GM20431 (cell line): ENCODE results near the gene RPS5.

ENCODE experiments used
- in situ Hi-C: fragments of 300-500 bp; cut with MseI, MboI; formaldehyde crosslinking; loops from one replicate; pipeline ENCODE4 v1.15.0; 2020; ENCODE audit warnings: low sequenced_read_pairs; ENCODE audit not compliant: unreplicated experiment

Gene RPS5

DNA sequence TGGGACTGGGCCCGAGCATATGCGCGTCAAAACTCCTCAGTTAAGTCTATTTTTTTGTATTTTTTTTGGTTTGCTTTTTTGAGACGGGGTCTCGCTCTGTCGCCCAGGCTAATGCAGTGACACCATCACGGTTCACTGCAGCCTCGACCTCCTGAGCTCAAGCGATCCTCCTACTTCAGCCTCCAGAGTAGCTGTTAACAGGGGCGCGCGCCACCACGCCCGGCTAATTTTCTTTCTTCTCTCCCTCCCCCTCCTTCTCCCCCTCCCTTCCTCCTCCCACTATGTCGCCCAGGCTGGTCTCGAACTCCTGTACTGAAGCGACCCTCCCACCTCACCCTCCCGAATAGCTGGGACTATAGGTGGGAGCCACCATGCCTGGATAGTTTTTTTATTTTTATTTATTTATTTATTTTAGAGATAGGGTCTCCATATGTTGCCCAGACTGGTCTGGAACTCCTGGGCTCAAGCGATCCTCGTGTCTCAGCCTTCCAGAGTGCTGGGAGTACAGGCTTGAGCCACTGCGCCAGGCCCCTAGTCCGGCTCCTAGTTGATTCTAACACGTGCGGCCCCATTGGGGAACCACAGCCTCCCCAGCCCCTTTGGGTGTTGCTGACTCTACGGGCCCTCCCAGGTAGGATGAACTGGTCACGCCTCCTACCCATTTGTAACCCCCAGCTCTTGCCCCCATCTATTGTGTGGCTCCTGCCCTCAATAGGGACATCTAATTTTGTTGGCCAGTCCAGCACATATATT, 5.4 kb upstream of the RPS5 start:
- in situ Hi-C loops = no loop called here

DNA sequence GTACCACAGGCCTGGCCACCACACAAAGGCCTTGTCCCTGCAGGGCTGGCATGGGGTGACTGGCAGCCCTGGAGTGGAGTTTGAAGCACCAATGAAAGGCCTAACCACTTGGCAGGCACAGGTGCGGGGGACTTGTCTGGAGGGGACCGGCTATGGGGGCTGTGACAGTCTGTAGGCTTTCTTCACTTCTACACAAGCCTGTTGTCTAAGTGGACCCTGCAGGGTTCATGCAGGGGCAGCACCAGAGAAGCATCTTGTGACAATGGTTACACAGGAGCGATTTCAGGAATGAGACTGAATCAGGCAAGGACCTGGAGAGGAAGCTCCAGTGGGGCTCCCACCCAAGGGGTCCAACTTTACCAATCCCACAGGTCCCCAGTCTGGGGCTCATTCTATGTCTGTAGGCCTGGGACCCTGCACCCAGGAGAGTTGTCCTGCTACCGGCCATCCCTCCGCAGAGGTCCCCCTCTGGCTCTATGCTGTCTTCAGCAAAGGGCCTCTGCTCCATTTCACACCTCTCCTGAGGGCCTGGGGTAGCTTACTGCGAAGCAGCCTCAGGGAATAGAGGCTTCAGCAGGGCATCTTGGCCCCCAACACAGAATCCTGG, 4.0 kb upstream of the RPS5 start:
- in situ Hi-C loops = no loop called here

GRCh38 chr19:58385313-58385890, 1.7 kb upstream of the RPS5 start:
- in situ Hi-C loops = no loop called here

- in situ Hi-C loops = no loop called here
Measured at GRCh38 chr19:58385891-58386575, 1.0 kb upstream of the RPS5 start.

- in situ Hi-C loops = no loop called here
Measured at GRCh38 chr19:58387338-58388174, 487 bp downstream of the RPS5 start.

DNA sequence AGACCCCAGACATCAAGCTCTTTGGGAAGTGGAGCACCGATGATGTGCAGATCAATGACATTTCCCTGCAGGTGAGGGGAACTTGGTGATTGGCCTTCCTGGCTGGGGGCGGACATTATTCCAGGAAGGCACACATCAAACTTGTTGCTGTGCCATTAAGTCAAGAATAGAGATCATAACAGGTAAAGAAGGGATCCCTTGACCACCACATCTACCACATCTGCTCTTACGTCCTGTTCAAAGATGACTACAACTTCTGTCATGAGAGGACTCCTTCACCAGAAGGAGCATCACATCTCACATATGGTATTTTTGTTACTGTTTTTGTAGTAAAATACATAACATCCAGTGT, 1.1 kb downstream of the RPS5 start:
- in situ Hi-C loops = no loop called here

GRCh38 chr19:58392945-58393724, 6.1 kb downstream of the RPS5 start:
- in situ Hi-C loops = no loop called here

- in situ Hi-C loops = no loop called here
Measured at GRCh38 chr19:58393725-58394033, 6.6 kb downstream of the RPS5 start.

GRCh38 chr19:58394821-58395219, 7.8 kb downstream of the RPS5 start:
- in situ Hi-C loops = no loop called here

DNA sequence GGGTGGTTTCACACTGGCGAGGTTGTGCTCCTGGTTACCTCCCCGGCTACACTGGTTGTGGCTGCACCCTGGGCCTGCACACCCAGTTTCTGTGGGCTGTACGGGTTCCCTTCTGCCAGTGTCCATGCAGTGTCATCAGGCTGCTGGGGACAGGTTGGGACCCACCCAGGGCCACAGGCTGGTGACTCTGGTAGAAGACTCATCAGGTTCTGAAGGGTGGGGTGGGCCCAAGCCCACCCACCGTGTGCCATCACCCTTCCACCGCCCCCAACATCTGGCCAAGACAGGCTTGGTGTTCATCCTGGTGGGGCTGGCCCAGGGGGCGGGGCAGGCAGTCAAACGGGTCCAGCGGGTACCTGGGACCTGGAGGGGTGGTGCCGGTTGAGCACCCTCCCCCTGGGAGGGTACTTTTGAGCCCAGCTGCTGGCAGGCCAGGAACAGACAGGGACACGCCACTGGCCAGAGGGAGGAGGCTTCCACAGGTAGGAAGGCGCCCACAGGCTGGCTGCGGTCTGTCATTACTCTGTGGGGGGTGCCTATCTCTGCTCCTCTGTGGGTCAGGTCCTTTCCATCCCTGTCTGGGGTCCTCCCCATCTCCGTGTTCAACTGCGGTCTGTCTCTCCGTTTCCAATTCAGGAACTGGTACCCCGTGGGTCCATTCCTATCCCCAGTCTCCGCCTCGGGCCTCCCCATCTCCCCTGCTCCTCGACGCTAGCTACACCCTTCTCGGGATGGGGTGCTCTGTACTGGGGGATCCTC, 8.3 kb downstream of the RPS5 start, which contains the start of gene RNF225:
RNF225 (plus strand) TSS at position 437 of the 759 bp plus-strand sequence. CDS start 434 bp downstream, outside the sequence.
- in situ Hi-C loops = no loop called here

DNA sequence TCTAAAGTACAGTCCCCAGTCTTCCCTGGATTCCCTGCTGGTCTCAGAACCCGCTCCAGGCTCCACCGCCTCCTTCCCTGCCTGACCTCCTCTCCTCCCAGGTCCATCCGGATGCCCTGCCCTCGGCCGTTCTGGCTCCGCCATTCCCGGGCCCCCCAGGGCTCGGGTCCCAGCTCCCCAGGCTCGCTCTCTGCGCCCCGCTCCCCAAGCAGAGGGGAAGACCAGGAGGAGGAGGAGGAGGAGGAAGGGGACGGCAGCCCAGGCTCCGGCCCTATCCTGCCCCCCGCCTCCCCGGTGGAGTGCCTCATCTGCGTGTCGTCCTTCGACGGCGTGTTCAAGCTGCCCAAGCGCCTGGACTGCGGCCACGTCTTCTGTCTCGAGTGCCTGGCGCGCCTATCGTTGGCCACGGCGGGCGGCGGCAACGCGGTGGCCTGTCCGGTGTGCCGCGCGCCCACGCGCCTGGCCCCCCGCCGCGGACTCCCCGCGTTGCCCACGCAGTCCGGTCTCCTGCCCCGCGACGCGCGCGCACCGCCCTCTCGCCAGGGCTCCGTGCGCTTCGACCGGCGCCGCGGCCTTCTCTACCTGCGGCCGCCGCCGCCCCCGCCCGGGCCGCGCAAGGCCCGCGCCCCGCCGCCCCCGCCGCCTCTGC, 9.0 kb downstream of the RPS5 start:
- in situ Hi-C loops = no loop called here

- in situ Hi-C loops = no loop called here
Measured at GRCh38 chr19:58396691-58397532, 9.8 kb downstream of the RPS5 start.

DNA sequence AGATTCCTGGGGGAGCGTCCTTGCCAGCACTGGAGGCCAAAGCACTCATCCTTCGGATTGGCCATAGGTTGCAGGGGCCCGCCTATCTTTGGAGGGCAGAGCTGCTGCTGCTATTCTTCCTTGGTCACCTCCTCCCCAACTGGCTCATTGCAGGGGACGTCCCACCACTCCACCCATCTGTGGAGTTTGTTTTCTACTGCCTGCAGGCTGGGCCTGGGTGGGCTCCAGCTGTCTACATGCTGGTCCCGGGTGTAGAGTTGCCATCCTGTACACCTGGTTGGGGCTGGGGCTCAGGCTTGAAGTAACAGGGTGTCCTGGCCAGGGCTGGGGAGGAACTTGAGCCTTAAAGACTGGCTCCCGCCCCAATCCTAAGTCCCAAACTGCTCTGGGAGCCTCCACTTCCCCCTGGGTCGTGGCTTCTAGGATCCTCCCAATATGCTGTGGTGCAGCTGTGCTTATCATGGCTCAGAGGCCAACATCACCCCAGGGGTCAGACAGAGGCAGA, 10.5 kb downstream of the RPS5 start:
- in situ Hi-C loops = no loop called here

DNA sequence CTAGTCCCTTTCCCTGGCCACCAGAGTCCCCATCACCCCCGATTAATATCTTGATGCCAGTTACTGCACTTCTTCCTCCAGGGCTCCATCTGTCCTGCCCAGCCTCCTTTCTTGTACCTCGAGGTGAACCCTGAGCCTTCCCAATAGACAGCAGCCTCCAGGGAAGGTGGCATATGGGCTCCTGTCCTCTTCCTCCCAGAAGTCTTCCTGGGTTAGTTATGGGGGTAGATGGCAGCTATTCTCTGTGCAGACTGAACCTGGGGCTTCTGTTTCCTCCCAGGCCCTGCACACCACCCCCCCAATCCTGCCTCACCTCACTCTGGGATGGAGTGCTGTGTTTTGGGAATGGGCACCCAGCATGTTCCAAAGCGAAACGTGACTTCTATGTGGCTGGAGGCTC, 11.0 kb downstream of the RPS5 start:
- in situ Hi-C loops = no loop called here

DNA sequence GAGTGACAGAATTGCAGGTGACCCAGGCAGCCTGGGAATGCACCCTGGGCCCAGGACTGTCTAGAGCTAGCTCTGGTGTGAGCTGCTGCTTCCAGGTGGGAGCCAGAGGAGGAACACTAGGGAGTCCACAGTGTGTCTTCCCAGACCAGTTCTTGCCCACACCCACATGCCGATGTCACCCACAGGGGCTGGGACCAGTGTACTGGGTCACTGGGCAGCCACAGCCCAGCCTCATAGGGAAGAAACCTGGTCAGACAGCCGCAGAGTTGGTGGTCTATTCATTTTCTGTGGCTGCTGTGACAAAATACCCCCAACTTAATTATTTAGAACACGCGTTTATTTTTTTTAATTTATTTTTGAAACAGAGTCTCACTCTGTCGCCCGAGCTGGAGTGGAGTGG, 11.5 kb downstream of the RPS5 start:
- in situ Hi-C loops = no loop called here

- in situ Hi-C loops = no loop called here
Measured at GRCh38 chr19:58399903-58400302, 12.8 kb downstream of the RPS5 start.

GRCh38 chr19:58400316-58400915, 13.3 kb downstream of the RPS5 start:
- in situ Hi-C loops = no loop called here
